Upper lobe of right lung (tissue), 1 donor: ENCODE measurements around the gene HMCN1. TPM values are rescaled to one million over a fixed set of nuclear protein-coding genes. Genes with fewer than 3 reads are reported as not detected.

Experiments used
- ATAC-seq: fragments of 200-7000 bp; cut with Tn5 transposase; one replicate; pipeline ENCODE4 v1.9.1; 2020; ENCODE audit warnings: mild to moderate bottlenecking, moderate library complexity
- DNase-seq: peaks from one replicate; pipeline ENCODE4 v3.0.0-alpha.2; 2020
- H3K27ac ChIP-seq: fragments of 200-600 bp; one replicate; pipeline ENCODE4 v1.8.0; 2022
- H3K27me3 ChIP-seq: fragments of 200-600 bp; one replicate; pipeline ENCODE4 v1.8.0; 2022; ENCODE audit warnings: mild to moderate bottlenecking
- H3K36me3 ChIP-seq: fragments of 200-600 bp; one replicate; pipeline ENCODE4 v1.8.0; 2022
- H3K4me1 ChIP-seq: fragments of 200-600 bp; one replicate; pipeline ENCODE4 v1.8.0; 2022
- H3K4me3 ChIP-seq: fragments of 200-600 bp; one replicate; pipeline ENCODE4 v1.8.0; 2022; ENCODE audit warnings: mild to moderate bottlenecking
- H3K9me3 ChIP-seq: fragments of 200-600 bp; one replicate; pipeline ENCODE4 v1.8.0; 2022
- intact Hi-C: fragments of 100-400 bp; cut with DNase I; formaldehyde crosslinking; loops from one replicate; pipeline ENCODE4 v1.11.0; 2022
- total RNA-seq: library from RNA; stranded (reverse); fragmentation: NEBNext Ultra II Directional; extraction: Animal tissue kit (Norgen Biotek cat#: 25700); gene quantifications from one replicate; pipeline ENCODE4 v1.2.1, GENCODE V29; 2021
- TF ChIP-seq, protein P1 (sequence below): fragments of 200-600 bp; IDR thresholded peaks from one replicate; pipeline ENCODE4 v1.8.0; 2022; ENCODE audit warnings: antibody characterized with exemption
- donor health status: DM: no; HTN: yes; CAD: no; lungs with severe emphysema.

Gene HMCN1
- total RNA-seq, 1 donor from 2014 or later = 45.4 TPM

DNA sequence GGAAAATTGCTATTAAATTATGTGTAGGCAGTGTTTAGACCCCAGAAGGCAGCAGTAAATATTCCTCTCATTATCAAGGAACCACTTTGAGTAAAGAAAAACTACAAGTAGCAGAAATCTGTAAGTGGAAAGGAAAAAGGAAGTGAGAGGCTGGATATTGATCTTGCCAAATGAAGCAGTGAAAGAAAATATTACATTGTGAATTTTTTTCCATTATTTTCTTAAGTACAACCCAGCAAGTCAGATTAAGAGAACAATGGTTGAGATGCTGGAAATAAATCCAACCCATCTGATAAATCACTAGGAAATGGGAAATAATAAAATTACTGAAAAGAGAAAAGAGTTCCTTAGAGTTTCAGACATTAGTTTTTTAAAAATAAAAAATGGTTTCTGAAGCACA is 106.7 kb downstream of the HMCN1 start:
- no peak for ATAC-seq

DNA sequence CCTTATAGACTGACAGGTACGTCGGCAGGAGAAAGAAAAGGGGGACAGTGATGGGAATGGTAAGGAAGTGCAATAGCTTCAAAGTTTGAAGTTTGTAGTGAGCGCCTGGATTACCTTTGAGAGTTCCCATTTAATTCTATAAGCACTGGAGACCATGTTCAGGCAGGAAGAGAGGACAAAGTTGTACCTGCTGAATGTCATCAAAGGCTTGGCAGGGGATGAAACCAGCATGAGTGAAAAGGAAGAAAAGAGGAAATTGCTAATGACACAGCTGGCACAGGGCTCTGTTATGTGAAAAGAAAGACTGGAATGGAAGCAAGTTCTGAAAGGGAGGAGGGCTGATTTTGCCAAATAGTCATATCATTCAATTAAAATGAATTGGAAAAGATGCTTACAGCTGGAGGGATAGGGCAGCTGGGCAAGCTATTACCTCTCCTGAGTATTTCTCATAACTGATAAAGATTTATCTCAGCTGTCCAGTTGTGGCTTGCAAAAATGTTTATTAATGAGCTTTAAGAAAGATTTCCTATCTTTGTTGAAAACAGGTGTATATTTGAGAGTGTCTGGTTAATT is 109.2 kb downstream of the HMCN1 start:
- intact Hi-C loops = no loop called here
- ATAC-seq = no peak
- Histone ChIP-seq H3K36me3 (no peaks in the 10 kb centered on the region), H3K9me3 (no peaks in the 10 kb centered on the region), H3K4me1 (no peaks in the 10 kb centered on the region), H3K27me3 (no peaks in the 10 kb centered on the region), H3K27ac (no peak overlapping the region), H3K4me3 (no peak overlapping the region)
- no peak for DNase-seq
- TF ChIP-seq, protein P1, sequence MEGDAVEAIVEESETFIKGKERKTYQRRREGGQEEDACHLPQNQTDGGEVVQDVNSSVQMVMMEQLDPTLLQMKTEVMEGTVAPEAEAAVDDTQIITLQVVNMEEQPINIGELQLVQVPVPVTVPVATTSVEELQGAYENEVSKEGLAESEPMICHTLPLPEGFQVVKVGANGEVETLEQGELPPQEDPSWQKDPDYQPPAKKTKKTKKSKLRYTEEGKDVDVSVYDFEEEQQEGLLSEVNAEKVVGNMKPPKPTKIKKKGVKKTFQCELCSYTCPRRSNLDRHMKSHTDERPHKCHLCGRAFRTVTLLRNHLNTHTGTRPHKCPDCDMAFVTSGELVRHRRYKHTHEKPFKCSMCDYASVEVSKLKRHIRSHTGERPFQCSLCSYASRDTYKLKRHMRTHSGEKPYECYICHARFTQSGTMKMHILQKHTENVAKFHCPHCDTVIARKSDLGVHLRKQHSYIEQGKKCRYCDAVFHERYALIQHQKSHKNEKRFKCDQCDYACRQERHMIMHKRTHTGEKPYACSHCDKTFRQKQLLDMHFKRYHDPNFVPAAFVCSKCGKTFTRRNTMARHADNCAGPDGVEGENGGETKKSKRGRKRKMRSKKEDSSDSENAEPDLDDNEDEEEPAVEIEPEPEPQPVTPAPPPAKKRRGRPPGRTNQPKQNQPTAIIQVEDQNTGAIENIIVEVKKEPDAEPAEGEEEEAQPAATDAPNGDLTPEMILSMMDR = no peak

More for the DNA sequence above, 106.7 kb downstream of the HMCN1 start:
- intact Hi-C loops = no loop called here
- Histone ChIP-seq H3K36me3 (no peaks in the 10 kb centered on the region), H3K4me3 (no peak overlapping the region), H3K27ac (no peak overlapping the region), H3K9me3 (no peaks in the 10 kb centered on the region), H3K27me3 (no peaks in the 10 kb centered on the region), H3K4me1 (no peaks in the 10 kb centered on the region)
- TF ChIP-seq, protein P1 = no peak
- DNase-seq = no peak

- no peaks in the 10 kb centered on the region for H3K27me3 ChIP-seq
- ATAC-seq = no peak
- H3K4me1 ChIP-seq = no peaks in the 10 kb centered on the region
- no peak overlapping the region for H3K27ac ChIP-seq
- TF ChIP-seq, protein P1 = no peak
- no peaks in the 10 kb centered on the region for H3K36me3 ChIP-seq
- intact Hi-C loops = no loop called here
- no peak overlapping the region for H3K4me3 ChIP-seq
- DNase-seq = no peak
- H3K9me3 ChIP-seq = no peaks in the 10 kb centered on the region
Measured at GRCh38 chr1:185843986-185844385, 109.8 kb downstream of the HMCN1 start.

GRCh38 chr1:185846672-185847444 is 112.7 kb downstream of the HMCN1 start:
- Histone ChIP-seq H3K4me3 (no peak overlapping the region), H3K27me3 (no peaks in the 10 kb centered on the region), H3K36me3 (no peaks in the 10 kb centered on the region), H3K4me1 (no peaks in the 10 kb centered on the region), H3K27ac (no peak overlapping the region), H3K9me3 (no peaks in the 10 kb centered on the region)
- TF ChIP-seq, protein P1 = no peak
- DNase-seq (no peak), ATAC-seq (no peak)
- intact Hi-C loops = no loop called here

- ATAC-seq (no peak), DNase-seq (no peak)
- Histone ChIP-seq H3K27me3 (no peaks in the 10 kb centered on the region), H3K36me3 (no peaks in the 10 kb centered on the region), H3K4me3 (no peak overlapping the region), H3K27ac (no peak overlapping the region), H3K9me3 (no peaks in the 10 kb centered on the region), H3K4me1 (no peaks in the 10 kb centered on the region)
- TF ChIP-seq, protein P1 = no peak
- intact Hi-C loops = no loop called here
Measured at GRCh38 chr1:185849014-185849413, 114.8 kb downstream of the HMCN1 start.
